MM.1S (cell line): ENCODE measurements around the gene EFCAB5.
A peak's percentile ranks its signal among the peaks of the same experiment; 100 is the strongest.
"Not testable (repeated sequence)": the region's sequence is repeated elsewhere in the genome, so short reads cannot be mapped to it uniquely, and the experiment has no call there.

ENCODE experiments used
- DNase-seq: peaks from one replicate; pipeline ENCODE4 v3.0.0-alpha.2; 2015
- H2AFZ ChIP-seq: fragments of 300-600 bp; sonication (generic); 2 replicates; pipeline ENCODE4 v1.6.0; 2016; ENCODE audit warnings: antibody characterized with exemption, low read length
- H3F3A ChIP-seq: fragments of 300-600 bp; sonication (generic); 2 replicates; pipeline ENCODE4 v1.6.1; 2016; ENCODE audit warnings: mild to moderate bottlenecking, antibody characterized with exemption, low read length, moderate library complexity, mixed read lengths; ENCODE audit not compliant: insufficient read depth
- H3K27ac ChIP-seq: fragments of 300-600 bp; sonication (generic); 2 replicates; pipeline ENCODE4 v1.5.1; 2016; ENCODE audit warnings: mild to moderate bottlenecking, low read length
- H3K27me3 ChIP-seq: fragments of 300-600 bp; sonication (generic); replicated peaks from 2 replicates; pipeline ENCODE4 v1.6.0; 2016; ENCODE audit warnings: low read length; ENCODE audit not compliant: insufficient read depth
- H3K36me3 ChIP-seq: fragments of 300-600 bp; sonication (generic); replicated peaks from 2 replicates; pipeline ENCODE4 v1.6.1; 2016; ENCODE audit warnings: mild to moderate bottlenecking, low read length, mixed read lengths; ENCODE audit not compliant: insufficient read depth
- H3K4me1 ChIP-seq: fragments of 300-600 bp; sonication (generic); 2 replicates; pipeline ENCODE4 v1.6.1; 2016; ENCODE audit warnings: low read length, mixed read lengths
- H3K4me2 ChIP-seq: fragments of 300-600 bp; sonication (generic); 2 replicates; pipeline ENCODE4 v1.6.0; 2016; ENCODE audit warnings: low read depth, low read length
- H3K4me3 ChIP-seq: fragments of 300-600 bp; sonication (generic); 2 replicates; pipeline ENCODE4 v1.5.1; 2016; ENCODE audit warnings: low read length, mixed read lengths
- H3K79me2 ChIP-seq: fragments of 300-600 bp; sonication (generic); 2 replicates; pipeline ENCODE4 v1.6.1; 2016; ENCODE audit warnings: mixed run types, low read length, mixed read lengths
- H3K9ac ChIP-seq: fragments of 300-600 bp; sonication (generic); 2 replicates; pipeline ENCODE4 v1.6.1; 2016; ENCODE audit warnings: low read length, mixed read lengths
- H3K9me2 ChIP-seq: fragments of 300-600 bp; sonication (generic); replicated peaks from 2 replicates; pipeline ENCODE4 v1.6.1; 2016; ENCODE audit warnings: mild to moderate bottlenecking, low read length, mixed read lengths; ENCODE audit not compliant: insufficient read depth
- H3K9me3 ChIP-seq: fragments of 300-600 bp; sonication (generic); replicated peaks from 2 replicates; pipeline ENCODE4 v1.6.1; 2016; ENCODE audit warnings: mild to moderate bottlenecking, low read length, mixed read lengths; ENCODE audit not compliant: insufficient read depth
- H4K20me1 ChIP-seq: fragments of 300-600 bp; sonication (generic); 2 replicates; pipeline ENCODE4 v1.6.1; 2016; ENCODE audit warnings: mild to moderate bottlenecking, low read length, moderate library complexity, mixed read lengths; ENCODE audit not compliant: insufficient read depth
- CTCF ChIP-seq: fragments of 300-600 bp; sonication (generic); IDR thresholded peaks from 2 replicates; pipeline ENCODE4 v1.5.1; 2016; ENCODE audit warnings: antibody characterized with exemption, low read length, mixed read lengths
- EZH2 ChIP-seq: fragments of 300-600 bp; sonication (generic); optimal IDR thresholded peaks from 2 replicates; pipeline ENCODE3; 2017; ENCODE audit warnings: low read depth, mild to moderate bottlenecking, antibody characterized with exemption, low read length, mixed read lengths
- EZH2phosphoT487 ChIP-seq: fragments of 300-600 bp; sonication (generic); IDR thresholded peaks from 2 replicates; pipeline ENCODE4 v1.6.1; 2018; ENCODE audit warnings: antibody characterized with exemption, low read length

EFCAB5 gene

GRCh38 chr17:29931231-29931932 lies 10.1 kb upstream of the EFCAB5 start:
- Histone ChIP-seq H4K20me1 (no peaks in the 10 kb centered on the region), H3K9me3 (no peaks in the 10 kb centered on the region), H3K4me1 (peaks cover 21% of the 10 kb centered on the region), H3K4me3 (peak overlapping the region; percentile 76), H2AFZ (peak overlapping the region; percentile 98), H3K27ac (peak overlapping the region; percentile 1; the same call in 1 of the 2 replicates), H3K9ac (peak overlapping the region; percentile 77; the same call in 1 of the 2 replicates), H3K9me2 (no peaks in the 10 kb centered on the region), H3F3A (peaks cover 16% of the 10 kb centered on the region; the same call in 1 of the 2 replicates), H3K36me3 (no peaks in the 10 kb centered on the region), H3K27me3 (no peaks in the 10 kb centered on the region), H3K79me2 (peaks cover 35% of the 10 kb centered on the region), H3K4me2 (peak overlapping the region; percentile 98)
- TF ChIP-seq CTCF: peak; percentile 94
- TF ChIP-seq EZH2phosphoT487: no peak
- DNase-seq: peak; percentile 87

GRCh38 chr17:29933379-29933778 lies 8.1 kb upstream of the EFCAB5 start:
- Histone ChIP-seq H2AFZ (no peak overlapping the region), H3K4me1 (peaks cover 12% of the 10 kb centered on the region), H3K27me3 (no peaks in the 10 kb centered on the region), H3K9me3 (no peaks in the 10 kb centered on the region), H4K20me1 (no peaks in the 10 kb centered on the region), H3K4me2 (no peak overlapping the region), H3F3A (peaks cover 16% of the 10 kb centered on the region; the same call in 1 of the 2 replicates), H3K27ac (no peak overlapping the region), H3K4me3 (no peak overlapping the region), H3K9me2 (no peaks in the 10 kb centered on the region), H3K79me2 (peaks cover 15% of the 10 kb centered on the region), H3K9ac (no peak overlapping the region), H3K36me3 (no peaks in the 10 kb centered on the region)
- TF ChIP-seq EZH2phosphoT487 (no peak), EZH2 (no peak), CTCF (no peak)
- DNase-seq: no peak

- not testable (repeated sequence) for H2AFZ ChIP-seq, H3K9me2 ChIP-seq, DNase-seq, H3K27me3 ChIP-seq, H3K27ac ChIP-seq, H3K4me3 ChIP-seq, H3K36me3 ChIP-seq, H3K4me1 ChIP-seq, H3K79me2 ChIP-seq, H4K20me1 ChIP-seq, H3K4me2 ChIP-seq, H3K9me3 ChIP-seq, H3F3A ChIP-seq, H3K9ac ChIP-seq
Observed at GRCh38 chr17:29935909-29936308, 5.5 kb upstream of the EFCAB5 start.

GRCh38 chr17:29936724-29937123 lies 4.7 kb upstream of the EFCAB5 start:
- H2AFZ ChIP-seq: no peak overlapping the region
- TF ChIP-seq EZH2phosphoT487: no peak
- no peak for TF ChIP-seq EZH2
- no peak for TF ChIP-seq CTCF
- 0 out of 2 replicates have a peak, but pooled peaks cover 2% of the 10 kb centered on the region for H3F3A ChIP-seq
- no peak overlapping the region for H3K9ac ChIP-seq
- H3K79me2 ChIP-seq: no peaks in the 10 kb centered on the region
- H3K27me3 ChIP-seq: no peaks in the 10 kb centered on the region
- H3K9me3 ChIP-seq: no peaks in the 10 kb centered on the region
- no peak overlapping the region for H3K4me2 ChIP-seq
- no peak overlapping the region for H3K4me3 ChIP-seq
- H3K9me2 ChIP-seq: no peaks in the 10 kb centered on the region
- peaks cover 2% of the 10 kb centered on the region for H3K4me1 ChIP-seq
- H4K20me1 ChIP-seq: no peaks in the 10 kb centered on the region
- DNase-seq: no peak
- H3K27ac ChIP-seq: no peak overlapping the region
- no peaks in the 10 kb centered on the region for H3K36me3 ChIP-seq
